Smooth muscle cell (in vitro differentiated cells): ENCODE measurements around the gene LONP2. TPM values are rescaled to one million over a fixed set of nuclear protein-coding genes. Genes with fewer than 3 reads are reported as not detected.

Source experiments
- DNase-seq: peaks from one replicate; lab custom pipeline; 2025; ENCODE audit not compliant: unreplicated experiment; lab: John Stamatoyannopoulos, UW
- H2AFZ ChIP-seq: fragments of 200-600 bp; sonication (generic); 2 replicates; pipeline ENCODE4 v1.6.0; 2016; ENCODE audit warnings: antibody characterized with exemption, low read depth, mild to moderate bottlenecking
- H3F3A ChIP-seq: fragments of 200-600 bp; sonication (generic); 2 replicates; pipeline ENCODE4 v1.6.0; 2017; ENCODE audit warnings: antibody characterized with exemption, low read depth
- H3K27ac ChIP-seq: fragments of 200-600 bp; sonication (generic); 2 replicates; pipeline ENCODE4 v1.5.1; 2016; ENCODE audit warnings: low read depth, mild to moderate bottlenecking
- H3K27me3 ChIP-seq: fragments of 200-600 bp; sonication (generic); 2 replicates; pipeline ENCODE4 v1.6.1; 2016; ENCODE audit warnings: low read depth, mild to moderate bottlenecking
- H3K36me3 ChIP-seq: fragments of 200-600 bp; sonication (generic); 2 replicates; pipeline ENCODE4 v1.5.1; 2016; ENCODE audit warnings: low read depth
- H3K4me1 ChIP-seq: fragments of 200-600 bp; sonication (generic); 2 replicates; pipeline ENCODE4 v1.5.1; 2016; ENCODE audit warnings: low read depth
- H3K4me2 ChIP-seq: fragments of 200-600 bp; sonication (generic); 2 replicates; pipeline ENCODE4 v1.6.0; 2016; ENCODE audit warnings: mild to moderate bottlenecking
- H3K4me3 ChIP-seq: fragments of 200-600 bp; sonication (generic); 2 replicates; pipeline ENCODE4 v1.5.1; 2016; ENCODE audit warnings: mild to moderate bottlenecking
- H3K79me2 ChIP-seq: fragments of 200-600 bp; sonication (generic); 2 replicates; pipeline ENCODE4 v1.6.0; 2016; ENCODE audit warnings: low read depth, mild to moderate bottlenecking
- H3K9ac ChIP-seq: fragments of 200-600 bp; sonication (generic); 2 replicates; pipeline ENCODE4 v1.6.0; 2016; ENCODE audit warnings: low read depth
- H3K9me3 ChIP-seq: fragments of 200-600 bp; sonication (generic); replicated peaks from 2 replicates; pipeline ENCODE4 v1.5.1; 2016; ENCODE audit warnings: low read depth
- H4K20me1 ChIP-seq: fragments of 200-600 bp; sonication (generic); 2 replicates; pipeline ENCODE4 v1.6.0; 2016; ENCODE audit warnings: low read depth
- CTCF ChIP-seq: fragments of 200-600 bp; sonication (generic); IDR thresholded peaks from 2 replicates; pipeline ENCODE4 v1.5.1; 2017; ENCODE audit warnings: borderline replicate concordance, mild to moderate bottlenecking, antibody characterized with exemption; ENCODE audit not compliant: insufficient read depth, poor library complexity, severe bottlenecking
- WGBS: methylation state at CpG from one replicate; pipeline ENCODE4 v1.1.7; 2016; ENCODE audit warnings: low lambda C conversion rate; 5-methylcytosine and 5-hydroxymethylcytosine counted together
- polyA plus RNA-seq: library from polyadenylated mRNA; unstranded; fragments of >200 nt; fragmentation: Nextera tagmentation; extraction: Ambion mirVana; gene quantifications from 2 replicates; pipeline ENCODE4 v1.2.1, GENCODE V29; 2016
- total RNA-seq: library from RNA; depleted of rRNA; stranded (reverse); fragments of >200 nt; gene quantifications from 2 replicates; pipeline ENCODE4 v1.2.3, GENCODE V29; 2014

Gene LONP2
- total and polyA plus RNA-seq, 2 experiments from 2014 or later, result 30.4 to 37.4 TPM

DNA sequence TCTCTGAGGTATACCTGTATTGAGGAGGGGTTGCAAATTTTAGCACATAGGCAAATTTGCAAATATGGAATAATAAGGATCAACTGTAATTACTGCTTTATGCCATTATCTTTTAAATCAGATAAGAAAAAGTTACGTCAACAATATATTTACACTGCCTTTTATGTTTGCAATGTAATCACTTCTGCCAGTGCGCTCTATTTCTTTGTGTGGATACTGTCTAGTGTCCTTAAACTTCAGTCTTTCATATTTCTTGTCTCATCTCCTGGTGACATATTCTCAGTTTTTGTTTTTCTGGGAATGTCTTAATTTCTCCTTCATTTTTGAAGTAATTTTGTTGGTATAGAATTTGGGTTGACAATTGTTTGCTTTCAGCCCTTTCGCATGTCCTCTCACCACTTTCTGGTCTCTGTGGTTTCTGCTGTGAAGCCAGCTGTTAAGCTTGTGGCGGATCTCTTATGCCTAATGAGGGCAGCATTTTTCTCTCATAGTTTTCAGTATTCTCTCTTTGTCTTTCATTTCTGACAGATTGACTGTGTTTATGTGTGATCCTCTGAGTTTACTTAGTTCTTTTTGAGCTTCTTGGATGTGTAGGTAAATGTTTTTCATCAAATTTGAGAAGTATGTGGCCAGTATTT lies 40.8 kb downstream of the LONP2 start:
- Histone ChIP-seq H3K27ac (no peak overlapping the region), H3K4me1 (no peaks in the 10 kb centered on the region), H3K36me3 (peaks cover 30% of the 10 kb centered on the region), H4K20me1 (peaks cover 17% of the 10 kb centered on the region), H3K27me3 (no peaks in the 10 kb centered on the region), H3K79me2 (no peaks in the 10 kb centered on the region), H3K4me3 (no peak overlapping the region), H3K4me2 (no peak overlapping the region), H3F3A (no peaks in the 10 kb centered on the region), H2AFZ (no peak overlapping the region), H3K9me3 (peaks cover 4% of the 10 kb centered on the region), H3K9ac (no peak overlapping the region)
- WGBS, result 96% methylated on average over 4 of the region's 4 CpGs
- DNase-seq, result no peak
- no peak for TF ChIP-seq CTCF

DNA sequence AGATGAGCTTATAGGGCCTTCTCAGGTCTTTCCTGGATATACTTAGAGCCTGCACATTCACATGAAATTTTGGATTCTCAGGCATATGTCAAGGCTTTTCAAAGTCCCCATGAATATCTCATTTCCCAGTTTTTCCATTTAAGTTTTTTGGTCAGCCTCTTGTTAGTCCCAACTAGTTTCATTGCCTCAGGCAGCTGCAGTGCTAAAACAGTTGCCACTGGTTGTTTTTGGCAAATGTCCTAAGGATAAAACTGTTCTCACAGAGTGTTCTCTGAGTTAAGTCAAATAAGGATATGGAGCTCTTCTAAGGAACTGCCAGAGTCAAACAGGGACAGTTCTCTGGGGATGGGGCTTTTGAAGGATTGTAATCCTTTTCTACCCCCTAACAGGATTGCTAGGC lies 43.1 kb downstream of the LONP2 start:
- H3K4me1 ChIP-seq, result no peaks in the 10 kb centered on the region
- H3K27ac ChIP-seq, result no peak overlapping the region
- H3K79me2 ChIP-seq, result no peaks in the 10 kb centered on the region
- H3K4me3 ChIP-seq, result no peak overlapping the region
- no peak overlapping the region for H3K4me2 ChIP-seq
- peaks cover 4% of the 10 kb centered on the region for H3K9me3 ChIP-seq
- H3K9ac ChIP-seq, result no peak overlapping the region
- no peaks in the 10 kb centered on the region for H3K27me3 ChIP-seq
- H3K36me3 ChIP-seq, result peaks cover 30% of the 10 kb centered on the region
- no peak for DNase-seq
- H2AFZ ChIP-seq, result no peak overlapping the region
- no peaks in the 10 kb centered on the region for H3F3A ChIP-seq
- H4K20me1 ChIP-seq, result peaks cover 5% of the 10 kb centered on the region
- TF ChIP-seq CTCF, result no peak

DNA sequence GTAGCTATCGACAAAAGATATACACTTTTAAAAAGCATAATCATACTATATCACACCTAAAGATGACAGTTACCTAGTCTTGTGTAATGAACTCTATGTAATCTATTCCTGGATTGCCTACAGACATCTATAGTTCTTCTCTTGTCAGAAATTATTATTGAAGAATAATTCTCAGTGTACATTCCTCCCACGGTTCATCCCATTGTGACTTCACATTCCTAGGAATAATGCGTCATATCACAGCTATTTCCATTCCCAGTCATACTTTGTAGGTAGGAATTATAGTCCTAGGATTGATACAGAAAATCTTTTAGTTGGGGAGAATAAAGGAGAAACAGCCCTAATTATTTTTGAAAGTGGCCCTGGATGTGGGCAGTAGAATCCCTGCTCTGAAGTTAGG lies 47.2 kb downstream of the LONP2 start:
- H3K27me3 ChIP-seq, result no peaks in the 10 kb centered on the region
- no peak overlapping the region for H3K27ac ChIP-seq
- H3F3A ChIP-seq, result no peaks in the 10 kb centered on the region
- H4K20me1 ChIP-seq, result peaks cover 6% of the 10 kb centered on the region
- WGBS, result 93% methylated on average over 3 of the region's 3 CpGs
- H3K9ac ChIP-seq, result no peak overlapping the region
- no peak for TF ChIP-seq CTCF
- no peak overlapping the region for H2AFZ ChIP-seq
- no peak for DNase-seq
- no peak overlapping the region for H3K4me3 ChIP-seq
- peaks cover 6% of the 10 kb centered on the region for H3K79me2 ChIP-seq
- H3K4me1 ChIP-seq, result no peaks in the 10 kb centered on the region
- peaks cover 4% of the 10 kb centered on the region for H3K9me3 ChIP-seq
- peaks cover 28% of the 10 kb centered on the region for H3K36me3 ChIP-seq
- H3K4me2 ChIP-seq, result no peak overlapping the region

- Histone ChIP-seq H3K4me2 (no peak overlapping the region), H3K27ac (no peak overlapping the region), H4K20me1 (peaks cover 6% of the 10 kb centered on the region), H3K4me1 (no peaks in the 10 kb centered on the region), H3K79me2 (peaks cover 6% of the 10 kb centered on the region), H3F3A (no peaks in the 10 kb centered on the region), H3K36me3 (peaks cover 25% of the 10 kb centered on the region), H3K9ac (no peak overlapping the region), H3K4me3 (no peak overlapping the region), H3K9me3 (peaks cover 4% of the 10 kb centered on the region), H2AFZ (no peak overlapping the region), H3K27me3 (no peaks in the 10 kb centered on the region)
- DNase-seq, result no peak
- WGBS, result 91% methylated on average over 4 of the region's 4 CpGs
- no peak for TF ChIP-seq CTCF
Observed at GRCh38 chr16:48291754-48292153, 47.7 kb downstream of the LONP2 start.
